Measurements from ENCODE around the gene IVD. TPM values are rescaled to one million over a fixed set of nuclear protein-coding genes. Genes with fewer than 3 reads are reported as not detected.
A peak's percentile ranks its signal among the peaks of the same experiment; 100 is the strongest.

Gene IVD
- total and polyA plus RNA-seq, 9 of the 15 experiments (the other 6 are each of a cell fraction or from before 2014, with no cell fraction given) = 0.15 to 4.5 (median 2.4) TPM

DNA sequence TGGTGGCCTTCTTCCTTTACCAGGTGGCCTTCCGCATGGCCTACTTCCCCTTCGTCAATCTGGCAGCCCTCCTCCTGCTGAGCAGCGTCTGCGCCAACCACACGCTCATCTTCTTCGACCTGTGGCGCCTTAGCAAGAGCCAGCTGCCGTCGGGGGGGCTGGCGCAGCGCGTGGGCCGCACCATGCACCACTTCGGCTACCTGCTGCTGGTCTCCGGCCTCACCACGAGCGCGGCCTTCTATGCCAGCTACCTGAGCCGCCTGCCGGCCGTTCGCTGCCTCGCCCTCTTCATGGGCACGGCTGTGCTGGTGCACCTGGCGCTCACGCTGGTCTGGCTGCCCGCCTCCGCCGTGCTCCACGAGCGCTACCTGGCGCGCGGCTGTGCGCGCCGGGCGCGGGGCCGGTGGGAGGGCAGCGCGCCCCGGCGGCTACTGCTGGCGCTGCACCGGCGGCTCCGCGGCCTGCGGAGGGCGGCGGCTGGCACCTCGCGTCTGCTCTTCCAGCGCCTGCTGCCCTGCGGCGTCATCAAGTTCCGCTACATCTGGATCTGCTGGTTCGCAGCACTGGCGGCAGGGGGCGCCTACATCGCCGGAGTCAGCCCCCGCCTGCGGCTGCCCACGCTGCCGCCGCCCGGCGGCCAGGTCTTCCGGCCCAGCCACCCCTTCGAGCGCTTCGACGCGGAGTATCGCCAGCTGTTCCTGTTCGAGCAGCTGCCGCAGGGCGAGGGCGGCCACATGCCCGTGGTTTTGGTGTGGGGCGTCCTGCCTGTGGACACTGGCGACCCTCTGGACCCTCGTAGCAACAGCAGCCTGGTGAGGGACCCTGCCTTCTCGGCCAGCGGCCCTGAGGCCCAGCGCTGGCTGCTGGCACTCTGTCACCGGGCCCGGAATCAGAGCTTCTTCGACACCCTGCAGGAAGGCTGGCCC lies 37.6 kb upstream of the IVD start (continued):
- TF ChIP-seq, protein P1, sequence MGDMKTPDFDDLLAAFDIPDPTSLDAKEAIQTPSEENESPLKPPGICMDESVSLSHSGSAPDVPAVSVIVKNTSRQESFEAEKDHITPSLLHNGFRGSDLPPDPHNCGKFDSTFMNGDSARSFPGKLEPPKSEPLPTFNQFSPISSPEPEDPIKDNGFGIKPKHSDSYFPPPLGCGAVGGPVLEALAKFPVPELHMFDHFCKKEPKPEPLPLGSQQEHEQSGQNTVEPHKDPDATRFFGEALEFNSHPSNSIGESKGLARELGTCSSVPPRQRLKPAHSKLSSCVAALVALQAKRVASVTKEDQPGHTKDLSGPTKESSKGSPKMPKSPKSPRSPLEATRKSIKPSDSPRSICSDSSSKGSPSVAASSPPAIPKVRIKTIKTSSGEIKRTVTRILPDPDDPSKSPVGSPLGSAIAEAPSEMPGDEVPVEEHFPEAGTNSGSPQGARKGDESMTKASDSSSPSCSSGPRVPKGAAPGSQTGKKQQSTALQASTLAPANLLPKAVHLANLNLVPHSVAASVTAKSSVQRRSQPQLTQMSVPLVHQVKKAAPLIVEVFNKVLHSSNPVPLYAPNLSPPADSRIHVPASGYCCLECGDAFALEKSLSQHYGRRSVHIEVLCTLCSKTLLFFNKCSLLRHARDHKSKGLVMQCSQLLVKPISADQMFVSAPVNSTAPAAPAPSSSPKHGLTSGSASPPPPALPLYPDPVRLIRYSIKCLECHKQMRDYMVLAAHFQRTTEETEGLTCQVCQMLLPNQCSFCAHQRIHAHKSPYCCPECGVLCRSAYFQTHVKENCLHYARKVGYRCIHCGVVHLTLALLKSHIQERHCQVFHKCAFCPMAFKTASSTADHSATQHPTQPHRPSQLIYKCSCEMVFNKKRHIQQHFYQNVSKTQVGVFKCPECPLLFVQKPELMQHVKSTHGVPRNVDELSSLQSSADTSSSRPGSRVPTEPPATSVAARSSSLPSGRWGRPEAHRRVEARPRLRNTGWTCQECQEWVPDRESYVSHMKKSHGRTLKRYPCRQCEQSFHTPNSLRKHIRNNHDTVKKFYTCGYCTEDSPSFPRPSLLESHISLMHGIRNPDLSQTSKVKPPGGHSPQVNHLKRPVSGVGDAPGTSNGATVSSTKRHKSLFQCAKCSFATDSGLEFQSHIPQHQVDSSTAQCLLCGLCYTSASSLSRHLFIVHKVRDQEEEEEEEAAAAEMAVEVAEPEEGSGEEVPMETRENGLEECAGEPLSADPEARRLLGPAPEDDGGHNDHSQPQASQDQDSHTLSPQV (IDR thresholded peaks at IDR 0.05) = peak; percentile 94
- TF ChIP-seq SREBF1 (IDR thresholded peaks at IDR 0.05; ENCODE audit: borderline replicate concordance, low read depth, low read length) = no peak
- TF ChIP-seq KLF1 (tag; IDR thresholded peaks at IDR 0.05) = peak; percentile 79; the same call in 1 of the 2 replicates
- TF ChIP-seq, protein P2, sequence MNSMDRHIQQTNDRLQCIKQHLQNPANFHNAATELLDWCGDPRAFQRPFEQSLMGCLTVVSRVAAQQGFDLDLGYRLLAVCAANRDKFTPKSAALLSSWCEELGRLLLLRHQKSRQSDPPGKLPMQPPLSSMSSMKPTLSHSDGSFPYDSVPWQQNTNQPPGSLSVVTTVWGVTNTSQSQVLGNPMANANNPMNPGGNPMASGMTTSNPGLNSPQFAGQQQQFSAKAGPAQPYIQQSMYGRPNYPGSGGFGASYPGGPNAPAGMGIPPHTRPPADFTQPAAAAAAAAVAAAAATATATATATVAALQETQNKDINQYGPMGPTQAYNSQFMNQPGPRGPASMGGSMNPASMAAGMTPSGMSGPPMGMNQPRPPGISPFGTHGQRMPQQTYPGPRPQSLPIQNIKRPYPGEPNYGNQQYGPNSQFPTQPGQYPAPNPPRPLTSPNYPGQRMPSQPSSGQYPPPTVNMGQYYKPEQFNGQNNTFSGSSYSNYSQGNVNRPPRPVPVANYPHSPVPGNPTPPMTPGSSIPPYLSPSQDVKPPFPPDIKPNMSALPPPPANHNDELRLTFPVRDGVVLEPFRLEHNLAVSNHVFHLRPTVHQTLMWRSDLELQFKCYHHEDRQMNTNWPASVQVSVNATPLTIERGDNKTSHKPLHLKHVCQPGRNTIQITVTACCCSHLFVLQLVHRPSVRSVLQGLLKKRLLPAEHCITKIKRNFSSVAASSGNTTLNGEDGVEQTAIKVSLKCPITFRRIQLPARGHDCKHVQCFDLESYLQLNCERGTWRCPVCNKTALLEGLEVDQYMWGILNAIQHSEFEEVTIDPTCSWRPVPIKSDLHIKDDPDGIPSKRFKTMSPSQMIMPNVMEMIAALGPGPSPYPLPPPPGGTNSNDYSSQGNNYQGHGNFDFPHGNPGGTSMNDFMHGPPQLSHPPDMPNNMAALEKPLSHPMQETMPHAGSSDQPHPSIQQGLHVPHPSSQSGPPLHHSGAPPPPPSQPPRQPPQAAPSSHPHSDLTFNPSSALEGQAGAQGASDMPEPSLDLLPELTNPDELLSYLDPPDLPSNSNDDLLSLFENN (IDR thresholded peaks at IDR 0.05; ENCODE audit: low read depth in 2 of 2, low read length in 2 of 2) = peak in 1 of 2 experiments; percentile 56; a peak in 1 of 4 replicates
- TF ChIP-seq YY1 (IDR thresholded peaks at IDR 0.05; ENCODE audit: borderline replicate concordance in 1 of 3, control insufficient read depth in 1 of 3, extremely low read depth in 1 of 3, insufficient read depth in 3 of 3, insufficient read length in 1 of 3, insufficient replicate concordance in 2 of 3, low read depth in 1 of 3, low read length in 2 of 3) = peak in 2 of 3 experiments; percentile 53 to 74
- TF ChIP-seq PRPF4 (IDR thresholded peaks at IDR 0.05; ENCODE audit: insufficient read depth, low read depth, low read length, poor library complexity, severe bottlenecking) = no peak
- no peak for TF ChIP-seq POLR2AphosphoS2 (IDR thresholded peaks at IDR 0.05; ENCODE audit: low read length)
- TF ChIP-seq, protein P3, sequence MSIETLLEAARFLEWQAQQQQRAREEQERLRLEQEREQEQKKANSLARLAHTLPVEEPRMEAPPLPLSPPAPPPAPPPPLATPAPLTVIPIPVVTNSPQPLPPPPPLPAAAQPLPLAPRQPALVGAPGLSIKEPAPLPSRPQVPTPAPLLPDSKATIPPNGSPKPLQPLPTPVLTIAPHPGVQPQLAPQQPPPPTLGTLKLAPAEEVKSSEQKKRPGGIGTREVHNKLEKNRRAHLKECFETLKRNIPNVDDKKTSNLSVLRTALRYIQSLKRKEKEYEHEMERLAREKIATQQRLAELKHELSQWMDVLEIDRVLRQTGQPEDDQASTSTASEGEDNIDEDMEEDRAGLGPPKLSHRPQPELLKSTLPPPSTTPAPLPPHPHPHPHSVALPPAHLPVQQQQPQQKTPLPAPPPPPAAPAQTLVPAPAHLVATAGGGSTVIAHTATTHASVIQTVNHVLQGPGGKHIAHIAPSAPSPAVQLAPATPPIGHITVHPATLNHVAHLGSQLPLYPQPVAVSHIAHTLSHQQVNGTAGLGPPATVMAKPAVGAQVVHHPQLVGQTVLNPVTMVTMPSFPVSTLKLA (conservative IDR thresholded peaks at IDR 0.05) = peak in 1 of 2 experiments; percentile 59; a peak in 1 of 4 replicates
- TF ChIP-seq, protein P4, sequence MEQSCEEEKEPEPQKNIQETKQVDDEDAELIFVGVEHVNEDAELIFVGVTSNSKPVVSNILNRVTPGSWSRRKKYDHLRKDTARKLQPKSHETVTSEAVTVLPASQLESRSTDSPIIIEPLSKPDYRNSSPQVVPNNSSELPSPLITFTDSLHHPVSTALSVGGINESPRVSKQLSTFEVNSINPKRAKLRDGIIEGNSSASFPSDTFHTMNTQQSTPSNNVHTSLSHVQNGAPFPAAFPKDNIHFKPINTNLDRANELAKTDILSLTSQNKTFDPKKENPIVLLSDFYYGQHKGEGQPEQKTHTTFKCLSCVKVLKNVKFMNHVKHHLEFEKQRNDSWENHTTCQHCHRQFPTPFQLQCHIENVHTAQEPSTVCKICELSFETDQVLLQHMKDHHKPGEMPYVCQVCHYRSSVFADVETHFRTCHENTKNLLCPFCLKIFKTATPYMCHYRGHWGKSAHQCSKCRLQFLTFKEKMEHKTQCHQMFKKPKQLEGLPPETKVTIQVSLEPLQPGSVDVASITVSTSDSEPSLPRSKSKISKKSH (CRISPR knock-in tag; IDR thresholded peaks at IDR 0.05) = no peak
- TF ChIP-seq, protein P5, sequence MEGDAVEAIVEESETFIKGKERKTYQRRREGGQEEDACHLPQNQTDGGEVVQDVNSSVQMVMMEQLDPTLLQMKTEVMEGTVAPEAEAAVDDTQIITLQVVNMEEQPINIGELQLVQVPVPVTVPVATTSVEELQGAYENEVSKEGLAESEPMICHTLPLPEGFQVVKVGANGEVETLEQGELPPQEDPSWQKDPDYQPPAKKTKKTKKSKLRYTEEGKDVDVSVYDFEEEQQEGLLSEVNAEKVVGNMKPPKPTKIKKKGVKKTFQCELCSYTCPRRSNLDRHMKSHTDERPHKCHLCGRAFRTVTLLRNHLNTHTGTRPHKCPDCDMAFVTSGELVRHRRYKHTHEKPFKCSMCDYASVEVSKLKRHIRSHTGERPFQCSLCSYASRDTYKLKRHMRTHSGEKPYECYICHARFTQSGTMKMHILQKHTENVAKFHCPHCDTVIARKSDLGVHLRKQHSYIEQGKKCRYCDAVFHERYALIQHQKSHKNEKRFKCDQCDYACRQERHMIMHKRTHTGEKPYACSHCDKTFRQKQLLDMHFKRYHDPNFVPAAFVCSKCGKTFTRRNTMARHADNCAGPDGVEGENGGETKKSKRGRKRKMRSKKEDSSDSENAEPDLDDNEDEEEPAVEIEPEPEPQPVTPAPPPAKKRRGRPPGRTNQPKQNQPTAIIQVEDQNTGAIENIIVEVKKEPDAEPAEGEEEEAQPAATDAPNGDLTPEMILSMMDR (IDR thresholded peaks at IDR 0.05 in 2 of 3, conservative IDR thresholded peaks at IDR 0.05 in 1 of 3; ENCODE audit: insufficient read depth in 2 of 3, low read depth in 1 of 3, low read length in 3 of 3) = peak; percentile 82 to 98 (median 94)
